WTC11 (cell line): ENCODE measurements around the gene ANKRD39.

Experiments used
- ARID4B ChIP-seq: sonication (generic); formaldehyde crosslinking; IDR thresholded peaks from 2 replicates; pipeline ENCODE4 v1.8.0; 2023; ENCODE audit warnings: missing genetic modification reagents, mild to moderate bottlenecking, borderline replicate concordance
- ATF2 ChIP-seq: sonication (generic); formaldehyde crosslinking; IDR thresholded peaks from 2 replicates; pipeline ENCODE4 v1.8.1; 2022; ENCODE audit warnings: low read depth, missing genetic modification reagents, borderline replicate concordance
- ATF3 ChIP-seq: sonication (generic); formaldehyde crosslinking; conservative IDR thresholded peaks from 2 replicates; pipeline ENCODE4 v1.8.1; 2022; ENCODE audit warnings: mild to moderate bottlenecking, missing genetic modification reagents
- CTCF ChIP-seq: fragments of 200-600 bp; IDR thresholded peaks from 2 replicates; pipeline ENCODE4 v1.8.0; 2022; ENCODE audit warnings: antibody characterized with exemption
- ELF4 ChIP-seq: sonication (generic); formaldehyde crosslinking; IDR thresholded peaks from 2 replicates; pipeline ENCODE4 v1.8.1; 2022; ENCODE audit warnings: low read depth, mild to moderate bottlenecking, moderate library complexity, missing genetic modification reagents
- HMGXB4 ChIP-seq: sonication (generic); formaldehyde crosslinking; IDR thresholded peaks from 2 replicates; pipeline ENCODE4 v1.8.1; 2023; ENCODE audit warnings: mild to moderate bottlenecking, moderate library complexity, missing genetic modification reagents
- IRF2 ChIP-seq: sonication (generic); formaldehyde crosslinking; IDR thresholded peaks from 2 replicates; pipeline ENCODE4 v1.8.0; 2022; ENCODE audit warnings: low read depth, missing genetic modification reagents, borderline replicate concordance
- PRRX2 ChIP-seq: fragments of 250-450 bp; sonication (Bioruptor Pico); IDR thresholded peaks from 2 replicates; pipeline ENCODE4 v1.8.0; 2021; ENCODE audit warnings: mild to moderate bottlenecking
- SP1 ChIP-seq: sonication (generic); formaldehyde crosslinking; conservative IDR thresholded peaks from 2 replicates; pipeline ENCODE4 v1.8.1; 2022; ENCODE audit warnings: missing genetic modification reagents
- TP53 ChIP-seq: sonication (generic); formaldehyde crosslinking; IDR thresholded peaks from 2 replicates; pipeline ENCODE4 v1.8.1; 2023; ENCODE audit warnings: mild to moderate bottlenecking, missing genetic modification reagents
- ZBTB21 ChIP-seq: sonication (generic); formaldehyde crosslinking; IDR thresholded peaks from 2 replicates; pipeline ENCODE4 v1.8.1; 2023; ENCODE audit warnings: mild to moderate bottlenecking, missing genetic modification reagents, borderline replicate concordance
- ZNF416 ChIP-seq: fragments of 250-450 bp; sonication (Bioruptor Pico); IDR thresholded peaks from 2 replicates; pipeline ENCODE4 v1.9.0; 2021; ENCODE audit warnings: mild to moderate bottlenecking, inconsistent platforms

GRCh38 chr2:96899413-96899741, 41.6 kb upstream of the ANKRD39 start:
- no peak for TF ChIP-seq CTCF
- no peak for TF ChIP-seq SP1 (CRISPR knock-in tag)
- no peak for TF ChIP-seq TP53
- no peak for TF ChIP-seq ZNF416 (CRISPR knock-in tag)
- TF ChIP-seq HMGXB4 (CRISPR knock-in tag) = no peak
- no peak for TF ChIP-seq ZBTB21
- no peak for TF ChIP-seq ATF2 (CRISPR knock-in tag)
- TF ChIP-seq PRRX2 (CRISPR knock-in tag) = no peak
- no peak for TF ChIP-seq ATF3 (CRISPR knock-in tag)
- TF ChIP-seq ARID4B = no peak
- no peak for TF ChIP-seq ELF4 (CRISPR knock-in tag)
- no peak for TF ChIP-seq IRF2
